HEK293 (cell line): ENCODE measurements around the gene CCZ1B.
"Not testable (repeated sequence)": the region's sequence is repeated elsewhere in the genome, so short reads cannot be mapped to it uniquely, and the experiment has no call there.

ENCODE experiments used
- KLF10 ChIP-seq: fragments of 450-650 bp; IDR thresholded peaks from 2 replicates; pipeline ENCODE4 v1.5.1; 2018; ENCODE audit warnings: missing biosample characterization, mild to moderate bottlenecking, missing genetic modification characterization
- TF ChIP-seq, protein P1 (sequence below): fragments of 450-650 bp; formaldehyde crosslinking; IDR thresholded peaks from 2 replicates; pipeline ENCODE4 v1.5.1; 2016; ENCODE audit warnings: missing biosample characterization, missing genetic modification characterization

DNA sequence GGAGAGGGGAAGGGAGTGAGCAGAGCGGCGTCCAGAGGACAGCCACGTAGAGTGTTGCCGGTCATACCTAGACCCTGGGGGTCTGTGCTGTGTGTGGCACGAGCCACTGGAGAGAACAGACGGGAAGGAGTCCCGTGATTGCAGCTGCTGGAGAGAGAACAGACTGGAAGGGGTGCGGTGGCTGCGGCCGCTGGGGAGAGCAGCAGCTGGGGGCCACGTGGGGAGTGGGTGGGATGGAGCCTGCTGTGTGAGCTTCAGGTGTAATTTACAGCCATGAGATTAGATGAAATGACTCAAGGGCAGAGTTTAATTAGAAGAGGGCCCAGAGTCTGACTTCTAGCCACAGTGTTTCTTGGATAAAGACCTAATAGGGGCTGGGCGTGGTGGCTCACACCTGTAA is 76.7 kb downstream of the CCZ1B start:
- not testable (repeated sequence) for TF ChIP-seq KLF10
- TF ChIP-seq, protein P1, sequence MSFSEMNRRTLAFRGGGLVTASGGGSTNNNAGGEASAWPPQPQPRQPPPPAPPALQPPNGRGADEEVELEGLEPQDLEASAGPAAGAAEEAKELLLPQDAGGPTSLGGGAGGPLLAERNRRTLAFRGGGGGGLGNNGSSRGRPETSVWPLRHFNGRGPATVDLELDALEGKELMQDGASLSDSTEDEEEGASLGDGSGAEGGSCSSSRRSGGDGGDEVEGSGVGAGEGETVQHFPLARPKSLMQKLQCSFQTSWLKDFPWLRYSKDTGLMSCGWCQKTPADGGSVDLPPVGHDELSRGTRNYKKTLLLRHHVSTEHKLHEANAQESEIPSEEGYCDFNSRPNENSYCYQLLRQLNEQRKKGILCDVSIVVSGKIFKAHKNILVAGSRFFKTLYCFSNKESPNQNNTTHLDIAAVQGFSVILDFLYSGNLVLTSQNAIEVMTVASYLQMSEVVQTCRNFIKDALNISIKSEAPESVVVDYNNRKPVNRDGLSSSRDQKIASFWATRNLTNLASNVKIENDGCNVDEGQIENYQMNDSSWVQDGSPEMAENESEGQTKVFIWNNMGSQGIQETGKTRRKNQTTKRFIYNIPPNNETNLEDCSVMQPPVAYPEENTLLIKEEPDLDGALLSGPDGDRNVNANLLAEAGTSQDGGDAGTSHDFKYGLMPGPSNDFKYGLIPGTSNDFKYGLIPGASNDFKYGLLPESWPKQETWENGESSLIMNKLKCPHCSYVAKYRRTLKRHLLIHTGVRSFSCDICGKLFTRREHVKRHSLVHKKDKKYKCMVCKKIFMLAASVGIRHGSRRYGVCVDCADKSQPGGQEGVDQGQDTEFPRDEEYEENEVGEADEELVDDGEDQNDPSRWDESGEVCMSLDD (tag by site-specific recombination): not testable (repeated sequence)
